Peyer's patch (tissue), 4 donors: ENCODE results near the gene SLC25A22.

ENCODE experiments used
- POLR2A ChIP-seq, 2 donors: fragments of 450-650 bp; IDR thresholded peaks; one replicate each; pipeline ENCODE4 v1.5.1; 2017; ENCODE audit warnings: antibody characterized with exemption in 2 of 2, mild to moderate bottlenecking in 2 of 2, moderate library complexity in 2 of 2
- TF ChIP-seq, protein P1 (sequence below), 6 experiments: fragments of 450-650 bp in 4 of 6; fragments of 200-600 bp in 2 of 6; sonication (generic) in 1 of 6; IDR thresholded peaks; one replicate each; pipeline ENCODE4 v1.5.1; 2017 to 2019; ENCODE audit warnings: antibody characterized with exemption in 6 of 6, mild to moderate bottlenecking in 3 of 6, moderate library complexity in 1 of 6

DNA sequence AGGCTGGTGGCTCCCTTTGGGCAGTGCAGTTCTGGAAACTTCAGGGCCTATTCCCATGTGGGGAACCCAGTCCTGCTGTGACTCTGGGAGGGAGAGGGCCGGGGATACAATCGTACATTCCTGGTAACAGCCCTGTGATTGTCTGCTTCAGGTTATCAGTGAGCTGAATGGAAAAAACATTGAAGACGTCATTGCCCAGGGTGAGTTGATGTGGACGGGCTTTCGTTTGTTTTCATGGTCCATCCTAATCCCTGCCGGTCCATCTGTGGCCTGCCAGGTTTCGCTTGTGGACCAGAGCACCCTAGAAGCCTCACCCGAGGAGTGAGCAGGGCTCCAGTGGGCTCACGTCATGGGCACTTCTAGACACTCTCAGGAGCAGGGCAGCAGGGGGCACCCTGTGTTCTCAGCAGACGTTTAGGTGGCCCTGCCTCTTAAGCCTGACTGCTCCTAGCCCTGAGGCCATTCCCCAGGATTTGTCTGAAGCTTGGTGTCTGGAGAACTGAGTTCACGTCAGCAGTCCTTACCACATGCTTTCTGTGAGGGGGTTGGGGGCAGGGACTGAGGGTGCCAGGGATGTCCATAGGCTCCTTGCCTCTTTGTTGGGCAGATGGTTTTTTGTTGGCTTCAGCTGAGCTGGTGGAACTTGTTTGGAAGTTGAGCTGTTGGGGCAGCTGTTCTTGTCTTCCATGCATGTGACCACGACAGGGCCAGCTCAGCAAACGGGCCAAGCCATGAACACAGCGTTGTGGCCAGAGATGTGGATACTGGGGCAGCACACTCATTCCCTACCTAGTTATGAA, 13.6 kb upstream of the SLC25A22 start:
- TF ChIP-seq, protein P1, sequence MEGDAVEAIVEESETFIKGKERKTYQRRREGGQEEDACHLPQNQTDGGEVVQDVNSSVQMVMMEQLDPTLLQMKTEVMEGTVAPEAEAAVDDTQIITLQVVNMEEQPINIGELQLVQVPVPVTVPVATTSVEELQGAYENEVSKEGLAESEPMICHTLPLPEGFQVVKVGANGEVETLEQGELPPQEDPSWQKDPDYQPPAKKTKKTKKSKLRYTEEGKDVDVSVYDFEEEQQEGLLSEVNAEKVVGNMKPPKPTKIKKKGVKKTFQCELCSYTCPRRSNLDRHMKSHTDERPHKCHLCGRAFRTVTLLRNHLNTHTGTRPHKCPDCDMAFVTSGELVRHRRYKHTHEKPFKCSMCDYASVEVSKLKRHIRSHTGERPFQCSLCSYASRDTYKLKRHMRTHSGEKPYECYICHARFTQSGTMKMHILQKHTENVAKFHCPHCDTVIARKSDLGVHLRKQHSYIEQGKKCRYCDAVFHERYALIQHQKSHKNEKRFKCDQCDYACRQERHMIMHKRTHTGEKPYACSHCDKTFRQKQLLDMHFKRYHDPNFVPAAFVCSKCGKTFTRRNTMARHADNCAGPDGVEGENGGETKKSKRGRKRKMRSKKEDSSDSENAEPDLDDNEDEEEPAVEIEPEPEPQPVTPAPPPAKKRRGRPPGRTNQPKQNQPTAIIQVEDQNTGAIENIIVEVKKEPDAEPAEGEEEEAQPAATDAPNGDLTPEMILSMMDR (IDR thresholded peaks at IDR 0.05): peak in 1 of 6 experiments; percentile 21
- TF ChIP-seq POLR2A (IDR thresholded peaks at IDR 0.05): no peak
